Left renal pelvis (tissue), 4 donors: Measurements from ENCODE around the gene SEC14L3. TPM values are rescaled to one million over a fixed set of nuclear protein-coding genes. Genes with fewer than 3 reads are reported as not detected.

ENCODE experiments used
- DNase-seq, 4 donors: peaks; one replicate each; pipeline ENCODE4 v3.0.0-alpha.2; 2013; ENCODE audit warnings: low read depth in 4 of 4, low spot score in 3 of 4
- polyA plus RNA-seq, 4 donors: library from polyadenylated mRNA; unstranded; fragments of 120-200 nt; gene quantifications; one replicate each; pipeline ENCODE4 v1.2.1, GENCODE V29; 2013; ENCODE audit not compliant: insufficient read length in 4 of 4

SEC14L3 gene
- polyA plus RNA-seq, 4 donors, result 0.07 to 0.09 TPM; not detected in 2

- DNase-seq, result no peak
These were observed 24.2 kb downstream of the SEC14L3 start for GRCh38 chr22:30447656-30448055.

GRCh38 chr22:30445438-30446145 lies 26.2 kb downstream of the SEC14L3 start:
- no peak for DNase-seq

GRCh38 chr22:30444632-30445437 lies 27.0 kb downstream of the SEC14L3 start:
- DNase-seq, result no peak

- no peak for DNase-seq
These were observed 30.7 kb downstream of the SEC14L3 start for GRCh38 chr22:30441088-30441487.

- DNase-seq, result no peak
These were observed 32.0 kb downstream of the SEC14L3 start for GRCh38 chr22:30439836-30440235.

GRCh38 chr22:30439226-30439625 lies 32.6 kb downstream of the SEC14L3 start:
- no peak for DNase-seq

- no peak for DNase-seq
These were observed 33.3 kb downstream of the SEC14L3 start for GRCh38 chr22:30438559-30438958.

GRCh38 chr22:30436196-30436595 lies 35.6 kb downstream of the SEC14L3 start:
- DNase-seq, result no peak

GRCh38 chr22:30435674-30436126 lies 36.1 kb downstream of the SEC14L3 start:
- DNase-seq, result no peak

GRCh38 chr22:30434843-30435242 lies 37.0 kb downstream of the SEC14L3 start:
- DNase-seq, result no peak

GRCh38 chr22:30433773-30434172 lies 38.0 kb downstream of the SEC14L3 start:
- no peak for DNase-seq

- no peak for DNase-seq
These were observed 38.6 kb downstream of the SEC14L3 start for GRCh38 chr22:30433227-30433626.

- no peak for DNase-seq
These were observed 39.3 kb downstream of the SEC14L3 start for GRCh38 chr22:30432520-30432919.

GRCh38 chr22:30432096-30432495 lies 39.7 kb downstream of the SEC14L3 start:
- no peak for DNase-seq

- DNase-seq, result no peak
These were observed 40.9 kb downstream of the SEC14L3 start for GRCh38 chr22:30430933-30431332.

GRCh38 chr22:30429887-30430286 lies 41.9 kb downstream of the SEC14L3 start:
- no peak for DNase-seq

GRCh38 chr22:30427871-30428270 lies 43.9 kb downstream of the SEC14L3 start:
- DNase-seq, result no peak

GRCh38 chr22:30426388-30427353 lies 45.1 kb downstream of the SEC14L3 start:
- peak; percentile 46 to 61 (median 56) for DNase-seq

GRCh38 chr22:30425616-30426387 lies 46.0 kb downstream of the SEC14L3 start, which contains the start of gene MTFP1:
Gene MTFP1 (plus strand): TSS chr22:30425768. CDS start chr22:30425880, 112 bp downstream.
- DNase-seq, result peak in 2 of 4 donors; percentile 49 to 56

GRCh38 chr22:30425327-30425615 lies 46.5 kb downstream of the SEC14L3 start:
- no peak for DNase-seq
